Measurements from ENCODE around the gene KCNIP2.

Gene KCNIP2

GRCh38 chr10:101850749-101851148 is 7.1 kb upstream of the KCNIP2 start:
- TF ChIP-seq NFIC (IDR thresholded peaks at IDR 0.05) (no peak), TEAD4 (IDR thresholded peaks at IDR 0.05) (no peak), YY1 (IDR thresholded peaks at IDR 0.05; ENCODE audit: low read depth) (no peak), CEBPB (IDR thresholded peaks at IDR 0.05) (no peak), FOXM1 (IDR thresholded peaks at IDR 0.05; ENCODE audit: borderline replicate concordance, low read depth) (no peak), CREB1 (IDR thresholded peaks at IDR 0.05; ENCODE audit: low read depth) (no peak), RAD21 (IDR thresholded peaks at IDR 0.05; ENCODE audit: low read depth) (no peak), TAF1 (IDR thresholded peaks at IDR 0.05; ENCODE audit: low read depth) (no peak), TCF12 (IDR thresholded peaks at IDR 0.05; ENCODE audit: low read depth) (no peak)
- TF ChIP-seq, protein P1, sequence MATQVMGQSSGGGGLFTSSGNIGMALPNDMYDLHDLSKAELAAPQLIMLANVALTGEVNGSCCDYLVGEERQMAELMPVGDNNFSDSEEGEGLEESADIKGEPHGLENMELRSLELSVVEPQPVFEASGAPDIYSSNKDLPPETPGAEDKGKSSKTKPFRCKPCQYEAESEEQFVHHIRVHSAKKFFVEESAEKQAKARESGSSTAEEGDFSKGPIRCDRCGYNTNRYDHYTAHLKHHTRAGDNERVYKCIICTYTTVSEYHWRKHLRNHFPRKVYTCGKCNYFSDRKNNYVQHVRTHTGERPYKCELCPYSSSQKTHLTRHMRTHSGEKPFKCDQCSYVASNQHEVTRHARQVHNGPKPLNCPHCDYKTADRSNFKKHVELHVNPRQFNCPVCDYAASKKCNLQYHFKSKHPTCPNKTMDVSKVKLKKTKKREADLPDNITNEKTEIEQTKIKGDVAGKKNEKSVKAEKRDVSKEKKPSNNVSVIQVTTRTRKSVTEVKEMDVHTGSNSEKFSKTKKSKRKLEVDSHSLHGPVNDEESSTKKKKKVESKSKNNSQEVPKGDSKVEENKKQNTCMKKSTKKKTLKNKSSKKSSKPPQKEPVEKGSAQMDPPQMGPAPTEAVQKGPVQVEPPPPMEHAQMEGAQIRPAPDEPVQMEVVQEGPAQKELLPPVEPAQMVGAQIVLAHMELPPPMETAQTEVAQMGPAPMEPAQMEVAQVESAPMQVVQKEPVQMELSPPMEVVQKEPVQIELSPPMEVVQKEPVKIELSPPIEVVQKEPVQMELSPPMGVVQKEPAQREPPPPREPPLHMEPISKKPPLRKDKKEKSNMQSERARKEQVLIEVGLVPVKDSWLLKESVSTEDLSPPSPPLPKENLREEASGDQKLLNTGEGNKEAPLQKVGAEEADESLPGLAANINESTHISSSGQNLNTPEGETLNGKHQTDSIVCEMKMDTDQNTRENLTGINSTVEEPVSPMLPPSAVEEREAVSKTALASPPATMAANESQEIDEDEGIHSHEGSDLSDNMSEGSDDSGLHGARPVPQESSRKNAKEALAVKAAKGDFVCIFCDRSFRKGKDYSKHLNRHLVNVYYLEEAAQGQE (IDR thresholded peaks at IDR 0.05; ENCODE audit: low read depth) = no peak

DNA sequence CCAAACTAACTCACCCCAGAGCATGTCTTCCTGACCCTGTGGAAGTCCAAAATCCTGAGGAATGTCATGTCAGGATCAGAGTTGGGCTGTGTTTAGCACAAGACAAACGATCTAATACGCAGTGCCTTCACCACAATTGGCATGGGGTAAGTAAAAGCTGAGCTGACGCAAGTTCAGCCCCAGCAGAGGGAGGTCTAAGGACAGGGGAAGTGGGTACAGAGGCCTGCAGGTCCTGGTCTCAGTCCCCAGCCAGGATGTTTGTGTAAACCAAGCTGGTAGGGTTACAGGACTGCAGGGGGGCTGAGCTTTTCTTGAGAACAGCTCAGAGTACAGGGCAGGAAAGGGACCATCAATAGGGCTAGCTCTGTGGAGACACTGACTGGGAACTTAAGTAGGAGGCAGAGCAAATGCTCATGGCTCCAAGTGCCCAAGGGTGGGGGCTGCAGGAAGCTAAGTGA is 5.3 kb upstream of the KCNIP2 start:
- TF ChIP-seq YY1 (IDR thresholded peaks at IDR 0.05; ENCODE audit: low read depth) (no peak), TAF1 (IDR thresholded peaks at IDR 0.05; ENCODE audit: low read depth) (no peak), TCF12 (IDR thresholded peaks at IDR 0.05; ENCODE audit: low read depth) (no peak), TEAD4 (IDR thresholded peaks at IDR 0.05) (no peak), EGR1 (IDR thresholded peaks at IDR 0.05) (no peak), CEBPB (IDR thresholded peaks at IDR 0.05) (no peak), ZBTB7A (IDR thresholded peaks at IDR 0.05; ENCODE audit: low read depth) (no peak), FOXM1 (IDR thresholded peaks at IDR 0.05; ENCODE audit: borderline replicate concordance, low read depth) (no peak), RAD21 (IDR thresholded peaks at IDR 0.05; ENCODE audit: low read depth) (no peak), CREB1 (IDR thresholded peaks at IDR 0.05; ENCODE audit: low read depth) (no peak)
- TF ChIP-seq, protein P1 (IDR thresholded peaks at IDR 0.05; ENCODE audit: low read depth) = no peak
- TF ChIP-seq, protein P2, sequence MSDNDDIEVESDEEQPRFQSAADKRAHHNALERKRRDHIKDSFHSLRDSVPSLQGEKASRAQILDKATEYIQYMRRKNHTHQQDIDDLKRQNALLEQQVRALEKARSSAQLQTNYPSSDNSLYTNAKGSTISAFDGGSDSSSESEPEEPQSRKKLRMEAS (IDR thresholded peaks at IDR 0.05) = no peak

DNA sequence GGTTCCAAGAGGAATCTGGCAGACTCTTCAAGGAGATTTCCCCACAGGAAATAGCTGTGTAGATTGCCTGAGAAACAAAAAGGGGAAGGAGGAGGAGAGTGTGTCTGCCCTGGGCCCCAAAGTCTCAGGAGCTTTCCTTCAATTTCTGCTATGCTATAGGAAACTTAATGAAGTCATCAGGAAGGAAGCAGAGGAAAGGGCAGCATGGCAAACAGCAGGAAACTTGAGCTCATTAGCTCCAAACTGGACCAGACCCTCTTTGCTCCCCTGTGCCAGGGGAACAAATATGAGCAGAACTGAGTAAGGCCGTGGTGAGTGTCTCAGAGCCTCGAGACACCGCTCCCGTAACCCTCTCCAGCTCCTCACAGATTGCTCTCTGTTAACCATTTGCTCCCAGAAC is 4.8 kb upstream of the KCNIP2 start:
- TF ChIP-seq, protein P2 (IDR thresholded peaks at IDR 0.05) = no peak
- no peak for TF ChIP-seq RAD21 (IDR thresholded peaks at IDR 0.05; ENCODE audit: low read depth)
- TF ChIP-seq TEAD4 (IDR thresholded peaks at IDR 0.05) = no peak
- TF ChIP-seq, protein P1 (IDR thresholded peaks at IDR 0.05; ENCODE audit: low read depth) = no peak
- TF ChIP-seq YY1 (IDR thresholded peaks at IDR 0.05; ENCODE audit: low read depth) = no peak
- no peak for TF ChIP-seq NFIC (IDR thresholded peaks at IDR 0.05)
- TF ChIP-seq EP300 (IDR thresholded peaks at IDR 0.05; ENCODE audit: borderline replicate concordance) = no peak
- no peak for TF ChIP-seq TAF1 (IDR thresholded peaks at IDR 0.05; ENCODE audit: low read depth)
- no peak for TF ChIP-seq CEBPB (IDR thresholded peaks at IDR 0.05)
- no peak for TF ChIP-seq CREB1 (IDR thresholded peaks at IDR 0.05; ENCODE audit: low read depth)
- TF ChIP-seq ZBTB7A (IDR thresholded peaks at IDR 0.05; ENCODE audit: low read depth) = no peak
- TF ChIP-seq EGR1 (IDR thresholded peaks at IDR 0.05) = no peak
- TF ChIP-seq, protein P3, sequence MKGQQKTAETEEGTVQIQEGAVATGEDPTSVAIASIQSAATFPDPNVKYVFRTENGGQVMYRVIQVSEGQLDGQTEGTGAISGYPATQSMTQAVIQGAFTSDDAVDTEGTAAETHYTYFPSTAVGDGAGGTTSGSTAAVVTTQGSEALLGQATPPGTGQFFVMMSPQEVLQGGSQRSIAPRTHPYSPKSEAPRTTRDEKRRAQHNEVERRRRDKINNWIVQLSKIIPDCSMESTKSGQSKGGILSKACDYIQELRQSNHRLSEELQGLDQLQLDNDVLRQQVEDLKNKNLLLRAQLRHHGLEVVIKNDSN (IDR thresholded peaks at IDR 0.05) = no peak
- TF ChIP-seq FOXM1 (IDR thresholded peaks at IDR 0.05; ENCODE audit: borderline replicate concordance, low read depth) = no peak
- TF ChIP-seq TCF12 (IDR thresholded peaks at IDR 0.05; ENCODE audit: low read depth) = no peak

DNA sequence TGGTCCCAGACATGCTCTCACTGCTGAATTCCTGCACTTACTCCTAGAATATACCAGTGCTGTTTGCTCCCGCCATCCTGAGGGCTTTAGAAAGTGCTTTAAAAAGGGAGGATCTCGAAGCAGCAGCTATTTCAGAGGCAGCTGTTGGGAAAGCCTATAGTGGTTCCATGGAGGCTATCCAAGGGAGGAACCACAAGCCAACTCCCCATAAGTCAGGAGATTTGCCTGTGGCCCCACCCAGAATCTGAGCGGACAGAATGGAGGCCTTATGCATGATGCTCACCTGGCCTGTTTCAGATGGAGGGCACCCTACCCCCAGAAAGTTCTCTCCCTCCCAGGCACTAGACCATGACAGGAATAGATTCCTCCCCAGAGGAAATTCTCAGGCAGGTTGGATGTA is 2.3 kb upstream of the KCNIP2 start:
- no peak for TF ChIP-seq TAF1 (IDR thresholded peaks at IDR 0.05; ENCODE audit: low read depth)
- no peak for TF ChIP-seq YY1 (IDR thresholded peaks at IDR 0.05; ENCODE audit: low read depth)

DNA sequence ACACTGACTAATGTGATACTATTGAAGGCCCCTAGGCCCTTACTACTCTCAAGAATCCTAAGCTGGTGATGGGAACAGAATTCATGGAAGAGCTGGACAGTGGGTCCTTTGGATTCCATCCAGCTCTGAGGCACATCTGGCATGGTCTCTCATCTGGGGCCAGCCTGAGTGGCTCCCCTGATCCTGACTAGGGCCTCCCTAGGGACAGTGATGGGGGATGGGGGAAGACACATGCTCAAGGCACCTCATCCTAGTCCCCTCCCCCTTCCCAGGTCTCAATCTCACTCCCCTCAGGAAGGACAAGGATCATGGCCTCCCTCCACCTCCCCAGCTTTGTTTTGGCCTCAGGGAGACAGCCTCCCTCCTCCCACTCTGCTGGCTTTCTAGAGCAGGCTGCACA is 1.8 kb downstream of the KCNIP2 start:
- TF ChIP-seq CEBPB (IDR thresholded peaks at IDR 0.05) (no peak), EP300 (IDR thresholded peaks at IDR 0.05; ENCODE audit: borderline replicate concordance) (no peak), ZBTB7A (IDR thresholded peaks at IDR 0.05; ENCODE audit: low read depth) (no peak), CREB1 (IDR thresholded peaks at IDR 0.05; ENCODE audit: low read depth) (no peak), TCF12 (IDR thresholded peaks at IDR 0.05; ENCODE audit: low read depth) (no peak)
- TF ChIP-seq, protein P3 (IDR thresholded peaks at IDR 0.05) = no peak
- TF ChIP-seq, protein P2 (IDR thresholded peaks at IDR 0.05) = no peak
